GM20000 (cell line): ENCODE data around the gene ZNF155.
A peak's percentile ranks its signal among the peaks of the same experiment; 100 is the strongest.
"Not testable (repeated sequence)": the region's sequence is repeated elsewhere in the genome, so short reads cannot be mapped to it uniquely, and the experiment has no call there.

Experiments
- DNase-seq: peaks from one replicate; pipeline ENCODE4 v3.0.0; 2012; ENCODE audit warnings: low spot score
- CTCF ChIP-seq: IDR thresholded peaks from 2 replicates; pipeline ENCODE4 v1.5.1; 2012; ENCODE audit warnings: mild to moderate bottlenecking, control low read depth; ENCODE audit errors: extremely low read depth, missing control alignments

Gene ZNF155

GRCh38 chr19:43983912-43984686, at the start of gene ZNF155:
Gene ZNF155 (plus strand): TSS chr19:43984188. CDS start chr19:43988544, 4,356 bp downstream.
- no peak for TF ChIP-seq CTCF
- peak; percentile 66 for DNase-seq

GRCh38 chr19:43934985-43935708, 48.8 kb upstream of the ZNF155 start, which contains the start of gene ZNF45:
Gene ZNF45 (minus strand): TSS chr19:43935282. CDS start chr19:43922185, 13,097 bp downstream.
- TF ChIP-seq CTCF = no peak
- peak; percentile 89 for DNase-seq

- no peak for DNase-seq
- no peak for TF ChIP-seq CTCF
Measured at GRCh38 chr19:43936188-43936587, 47.8 kb upstream of the ZNF155 start.

- no peak for TF ChIP-seq CTCF
- no peak for DNase-seq
Measured at GRCh38 chr19:43939557-43940260, 44.3 kb upstream of the ZNF155 start.

- DNase-seq = no peak
- no peak for TF ChIP-seq CTCF
Measured at GRCh38 chr19:43940719-43941118, 43.3 kb upstream of the ZNF155 start.

GRCh38 chr19:43941209-43941608, 42.8 kb upstream of the ZNF155 start:
- DNase-seq = no peak
- no peak for TF ChIP-seq CTCF

- DNase-seq = not testable (repeated sequence)
Measured at GRCh38 chr19:43947412-43947811, 36.6 kb upstream of the ZNF155 start.

GRCh38 chr19:43949803-43950202, 34.2 kb upstream of the ZNF155 start:
- not testable (repeated sequence) for DNase-seq
